Astrocyte of the hippocampus (primary cell): ENCODE data around the gene DESI1.
"Not testable (repeated sequence)": the region's sequence is repeated elsewhere in the genome, so short reads cannot be mapped to it uniquely, and the experiment has no call there.

ENCODE experiments used
- DNase-seq: peaks from one replicate; pipeline ENCODE4 v3.0.0; 2011; ENCODE audit warnings: low read depth, low spot score

DESI1 gene

DNA sequence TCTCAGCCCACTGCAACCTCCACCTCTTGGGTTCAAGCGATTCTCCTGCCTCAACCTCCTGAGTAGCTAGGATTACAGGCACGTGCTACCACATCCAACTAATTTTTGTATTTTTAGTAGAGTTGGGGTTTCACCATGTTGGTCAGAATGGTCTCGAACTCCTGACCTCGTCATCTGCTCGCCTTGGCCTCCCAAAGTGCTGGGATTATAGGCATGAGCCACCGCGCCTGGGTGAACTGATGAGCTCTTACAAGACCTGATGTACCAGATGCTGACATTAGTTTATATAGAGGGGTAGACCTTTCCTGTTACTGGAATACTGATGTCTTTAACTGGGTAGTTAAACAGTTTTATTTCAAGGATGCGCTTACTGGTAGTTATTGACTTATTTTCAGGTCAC lies 13.8 kb upstream of the DESI1 start:
- not testable (repeated sequence) for DNase-seq

- DNase-seq = not testable (repeated sequence)
Observed at GRCh38 chr22:41631615-41632014, 10.8 kb upstream of the DESI1 start.

DNA sequence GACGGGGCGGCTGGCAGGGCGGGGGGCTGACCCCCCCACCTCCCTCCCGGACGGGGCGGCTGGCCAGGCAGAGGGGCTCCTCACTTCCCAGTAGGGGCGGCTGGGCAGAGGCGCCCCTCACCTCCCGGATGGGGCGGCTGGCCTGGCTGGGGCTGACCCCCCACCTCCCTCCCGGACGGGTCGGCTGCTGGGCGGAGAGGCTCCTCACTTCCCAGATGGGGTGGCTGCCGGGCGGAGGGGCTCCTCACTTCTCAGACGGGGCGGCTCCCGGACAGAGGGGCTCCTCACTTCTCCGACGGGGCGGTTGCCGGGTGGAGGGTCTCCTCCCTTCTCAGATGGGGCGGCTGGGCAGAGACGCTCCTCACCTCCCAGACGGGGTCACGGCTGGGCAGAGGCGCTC lies 10.3 kb upstream of the DESI1 start:
- DNase-seq = not testable (repeated sequence)

- no peak for DNase-seq
Observed at GRCh38 chr22:41625577-41625976, 4.7 kb upstream of the DESI1 start.

GRCh38 chr22:41621911-41622179 lies 1.0 kb upstream of the DESI1 start:
- no peak for DNase-seq

DNA sequence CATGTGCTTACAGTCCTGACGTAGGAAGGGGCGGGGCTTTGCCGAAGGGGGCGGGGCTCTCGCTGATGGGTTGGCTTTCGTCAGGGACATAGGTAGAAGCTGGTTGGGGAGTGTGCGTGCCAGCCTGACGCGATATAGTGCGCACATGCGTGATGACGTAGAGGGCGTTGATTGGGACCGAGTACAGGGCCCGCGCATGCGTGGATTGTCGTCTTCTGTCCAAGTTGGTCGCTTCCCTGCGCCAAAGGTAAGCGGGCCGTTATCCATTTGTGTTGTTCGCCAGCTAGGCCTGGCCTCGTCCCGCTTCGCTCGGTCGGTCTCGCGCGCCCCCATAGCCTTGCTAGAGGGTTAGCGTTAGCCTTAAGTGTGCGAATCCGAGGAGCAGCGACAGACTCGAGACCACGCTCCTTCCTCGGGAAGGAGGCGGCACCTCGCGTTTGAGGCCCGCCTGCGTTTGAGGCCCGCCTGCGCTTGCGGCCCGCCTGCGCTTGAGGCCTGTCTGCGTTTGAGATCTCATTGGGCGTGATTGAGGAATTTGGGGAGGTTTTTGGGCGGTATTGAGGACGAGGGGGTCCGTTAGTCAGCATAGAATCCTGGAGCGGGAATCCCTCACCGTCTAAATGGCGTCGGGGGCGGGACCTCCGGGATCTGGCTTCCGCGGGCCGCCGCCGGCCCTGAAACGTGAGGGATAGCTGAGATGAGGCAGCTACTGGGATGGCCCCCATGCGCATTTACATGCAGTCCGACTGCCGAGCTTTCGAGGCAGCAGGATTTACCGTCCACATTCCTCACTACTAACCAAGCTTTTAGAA lies 462 bp upstream of the DESI1 start, which contains the start of gene XRCC6:
Gene XRCC6, plus strand, starts transcription at position 197 of the 812 bp plus-strand sequence. CDS start 710 bp downstream, outside the sequence.
- peak; percentile 100 for DNase-seq

GRCh38 chr22:41619979-41620588 lies 759 bp downstream of the DESI1 start:
- peak; percentile 39 for DNase-seq

DNA sequence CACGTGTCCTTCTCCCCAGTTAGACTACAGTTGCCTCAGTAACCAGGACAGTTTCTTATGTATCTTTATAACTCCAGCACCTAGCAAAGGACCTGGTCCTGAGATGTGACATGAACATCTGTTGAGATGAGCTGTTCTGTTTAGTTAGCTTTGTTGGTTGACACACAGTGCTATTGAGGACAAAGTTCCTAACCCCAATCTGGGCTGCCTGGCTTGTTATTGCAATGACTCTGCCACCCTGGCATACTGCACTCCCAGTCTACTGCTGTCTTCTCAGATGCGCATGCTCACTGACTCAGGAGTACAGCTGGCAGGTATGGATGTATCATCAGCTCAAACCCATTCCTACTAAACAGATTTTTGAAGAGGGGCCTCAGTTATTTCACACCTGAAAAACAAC lies 7.4 kb downstream of the DESI1 start:
- DNase-seq = no peak

GRCh38 chr22:41612603-41613306 lies 8.1 kb downstream of the DESI1 start:
- no peak for DNase-seq

DNA sequence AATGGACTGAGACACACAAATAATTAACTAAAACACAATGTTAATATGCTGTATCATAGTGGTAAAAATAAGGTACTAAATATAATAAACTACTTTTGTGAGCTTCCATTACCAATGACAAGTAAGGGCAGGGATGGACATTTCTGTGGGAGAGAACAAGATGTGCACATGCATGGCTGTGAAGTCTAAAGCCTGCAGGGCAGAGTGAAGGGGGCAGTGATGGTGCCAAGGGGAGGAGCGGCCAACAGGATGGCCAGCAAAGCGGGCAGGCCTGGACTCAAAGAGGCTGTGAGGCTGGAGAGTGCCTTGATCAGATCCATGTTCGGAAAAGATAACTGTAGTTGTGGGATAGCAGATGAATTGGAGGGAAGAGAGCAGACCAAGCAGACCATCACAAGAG lies 12.5 kb downstream of the DESI1 start:
- no peak for DNase-seq

GRCh38 chr22:41603873-41604332 lies 16.9 kb downstream of the DESI1 start:
- DNase-seq = peak; percentile 28

DNA sequence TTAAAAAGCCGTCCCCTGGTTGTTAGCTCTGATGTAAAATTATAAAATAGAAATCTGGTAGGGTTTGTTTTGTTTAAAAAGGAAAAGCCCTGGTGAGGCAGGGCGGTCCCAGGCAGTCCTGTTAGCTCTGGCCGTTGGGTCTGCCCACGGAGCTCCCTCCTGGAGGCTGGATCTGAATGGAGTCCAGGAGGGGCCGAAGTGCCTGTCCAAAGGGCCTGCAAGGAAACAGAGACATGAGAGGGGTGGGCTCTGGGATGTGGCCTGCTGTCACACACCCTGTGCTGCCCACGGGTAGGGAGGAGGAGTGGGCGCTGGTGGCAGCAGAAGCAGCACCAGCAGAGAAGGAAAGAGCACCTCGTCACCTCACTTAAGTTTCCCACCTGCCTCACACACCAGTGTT lies 19.9 kb downstream of the DESI1 start:
- DNase-seq = no peak

- no peak for DNase-seq
Observed at GRCh38 chr22:41598891-41599635, 21.8 kb downstream of the DESI1 start.

DNA sequence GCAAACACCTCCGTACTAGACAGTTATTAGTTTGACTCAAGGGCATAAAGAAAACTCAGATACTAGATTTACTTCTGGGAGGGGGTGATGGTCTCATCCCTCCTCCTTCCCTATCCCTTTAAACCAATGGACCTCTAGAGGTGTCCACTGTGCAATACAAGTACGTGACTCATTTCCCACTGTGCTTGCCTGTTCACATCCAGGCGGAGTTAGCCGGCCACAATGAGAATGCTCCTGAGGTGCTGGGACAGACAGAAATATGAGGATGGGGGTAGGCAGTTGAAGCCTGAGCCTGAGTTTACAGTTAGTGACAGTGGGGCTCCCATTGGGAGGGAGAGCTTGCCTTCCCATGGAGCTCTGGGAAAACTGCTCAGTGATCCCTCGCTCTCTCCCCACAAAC lies 22.8 kb downstream of the DESI1 start:
- DNase-seq = peak; percentile 84

DNA sequence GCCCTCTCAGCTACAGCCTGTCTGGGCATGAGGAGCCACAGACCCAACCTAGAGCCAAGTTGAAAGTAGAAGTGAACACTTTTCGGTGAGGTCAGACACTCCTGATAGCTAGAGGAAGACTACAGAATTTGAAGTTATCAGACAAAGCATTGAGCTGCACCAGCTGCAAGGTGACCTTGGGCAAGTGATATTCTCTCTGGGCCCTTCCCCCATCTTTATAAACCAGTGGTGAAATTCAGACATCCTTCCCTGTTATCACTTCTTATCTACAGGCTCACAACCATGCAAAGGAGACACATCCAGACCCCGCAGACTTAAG lies 23.2 kb downstream of the DESI1 start:
- DNase-seq = no peak

- DNase-seq = peak; percentile 74
Observed at GRCh38 chr22:41596776-41597634, 23.8 kb downstream of the DESI1 start.

DNA sequence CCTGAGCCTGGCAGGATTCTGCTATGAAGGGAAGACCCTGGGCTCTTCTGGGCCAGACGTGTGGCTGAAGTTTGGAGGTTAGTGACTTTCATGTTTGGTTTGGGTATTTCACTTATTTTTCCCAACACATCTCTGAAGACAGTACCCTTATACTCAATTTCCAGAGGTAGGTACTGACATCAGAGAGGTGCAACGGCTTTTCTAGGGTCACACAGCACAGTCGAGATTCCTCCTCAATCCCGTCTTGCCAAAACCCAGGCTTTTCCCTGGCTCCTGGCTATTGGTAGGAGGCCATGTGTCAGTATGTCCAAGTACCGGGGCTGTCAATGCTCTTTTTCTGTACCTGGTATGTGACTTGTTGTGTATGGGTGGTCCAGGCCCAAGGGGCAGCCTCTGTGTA lies 25.1 kb downstream of the DESI1 start:
- no peak for DNase-seq

DNA sequence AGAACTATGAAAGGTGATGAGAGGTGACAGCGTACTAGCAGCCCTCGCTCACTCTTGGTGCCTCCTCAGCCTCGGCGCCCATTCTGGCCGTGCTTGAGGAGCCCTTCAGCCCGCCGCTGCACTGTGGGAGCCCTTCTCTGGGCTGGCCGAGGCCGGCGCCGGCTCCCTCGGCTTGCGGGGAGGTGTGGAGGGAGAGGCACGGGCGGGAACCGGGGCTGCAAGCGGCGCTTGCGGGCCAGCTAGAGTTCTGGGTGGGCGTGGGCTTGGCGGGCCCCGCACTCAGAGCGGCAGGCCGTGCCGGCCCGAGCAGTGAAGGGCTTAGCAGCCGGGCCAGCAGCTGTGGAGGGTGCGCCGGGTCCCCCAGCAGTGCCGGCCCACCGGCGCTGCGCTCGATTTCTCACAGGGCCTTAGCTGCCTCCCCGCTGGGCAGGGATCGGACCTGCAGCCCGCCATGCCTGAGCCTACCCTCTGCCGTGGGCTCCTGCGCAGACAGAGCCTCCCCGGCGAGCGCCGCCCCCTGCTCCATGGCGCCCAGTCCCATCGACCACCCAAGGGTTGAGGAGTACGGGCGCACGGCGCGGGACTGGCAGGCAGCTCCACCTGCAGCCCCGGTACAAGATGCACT lies 27.4 kb downstream of the DESI1 start:
- DNase-seq = not testable (repeated sequence)

DNA sequence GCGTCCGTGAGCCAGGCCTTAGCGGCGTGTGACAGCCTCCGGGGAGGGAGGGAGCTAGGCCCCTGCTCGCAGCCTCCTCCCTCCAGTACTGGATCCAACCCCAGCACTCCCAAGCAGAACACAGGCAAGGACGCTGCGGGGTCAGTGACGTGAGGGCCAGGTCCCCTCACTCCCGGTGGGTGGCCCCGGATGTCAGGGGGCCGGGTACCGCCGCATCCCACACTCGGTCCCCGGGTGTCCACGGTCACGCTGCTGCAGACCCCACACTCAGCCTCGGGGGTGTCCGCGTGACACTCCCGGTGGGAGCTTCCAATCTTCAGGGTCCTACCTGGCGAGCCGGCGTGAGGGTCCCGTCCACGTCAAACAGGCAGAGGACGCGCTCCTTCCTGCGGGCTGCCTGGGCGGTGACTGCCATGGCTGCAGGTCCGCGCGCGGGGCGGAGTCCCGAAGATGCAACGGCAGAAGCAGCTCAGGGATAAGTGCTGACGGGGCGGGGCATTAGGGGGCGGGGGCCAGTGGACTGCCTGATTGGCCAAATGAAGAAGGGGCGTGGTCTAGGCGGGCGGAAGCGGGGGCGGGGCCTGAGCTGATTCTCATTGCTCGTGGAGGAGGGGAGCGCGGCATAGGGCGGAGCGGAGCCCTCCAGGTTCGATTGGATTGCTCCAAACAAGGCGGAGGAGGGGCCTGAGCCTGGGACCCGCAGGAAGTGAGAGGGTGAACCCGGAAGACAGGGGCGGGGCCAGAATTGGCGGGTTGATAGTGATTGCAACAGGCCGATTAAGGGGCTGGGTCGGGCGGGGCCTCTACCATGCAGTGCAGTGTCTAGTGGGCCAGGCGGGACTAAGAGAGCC lies 31.2 kb downstream of the DESI1 start, which contains the start of gene PMM1:
Gene PMM1, minus strand, starts transcription at position 450 of the 851 bp plus-strand sequence. Its CDS starts 35 bp downstream, at position 415.
- peak; percentile 100 for DNase-seq

GRCh38 chr22:41587347-41587723 lies 33.5 kb downstream of the DESI1 start:
- no peak for DNase-seq
